Fibroblast of lung (primary cell): ENCODE measurements around the gene PHLDB1.

Experiments used
- EZH2 ChIP-seq: IDR thresholded peaks from 2 replicates; pipeline ENCODE4 v1.5.1; 2012; ENCODE audit warnings: low read length, control low read depth, mild to moderate bottlenecking; ENCODE audit errors: missing control alignments
- TF ChIP-seq, protein P1 (sequence below), 2 donors: IDR thresholded peaks in 1 of 2; conservative IDR thresholded peaks in 1 of 2; 1 replicate in 1 of 2; 2 replicates in 1 of 2; pipeline ENCODE4 v1.5.1; 2011 to 2012; ENCODE audit warnings: low read length in 2 of 2, control low read depth in 1 of 2, inconsistent platforms in 1 of 2, low read depth in 1 of 2, mild to moderate bottlenecking in 1 of 2

- TF ChIP-seq, protein P1, sequence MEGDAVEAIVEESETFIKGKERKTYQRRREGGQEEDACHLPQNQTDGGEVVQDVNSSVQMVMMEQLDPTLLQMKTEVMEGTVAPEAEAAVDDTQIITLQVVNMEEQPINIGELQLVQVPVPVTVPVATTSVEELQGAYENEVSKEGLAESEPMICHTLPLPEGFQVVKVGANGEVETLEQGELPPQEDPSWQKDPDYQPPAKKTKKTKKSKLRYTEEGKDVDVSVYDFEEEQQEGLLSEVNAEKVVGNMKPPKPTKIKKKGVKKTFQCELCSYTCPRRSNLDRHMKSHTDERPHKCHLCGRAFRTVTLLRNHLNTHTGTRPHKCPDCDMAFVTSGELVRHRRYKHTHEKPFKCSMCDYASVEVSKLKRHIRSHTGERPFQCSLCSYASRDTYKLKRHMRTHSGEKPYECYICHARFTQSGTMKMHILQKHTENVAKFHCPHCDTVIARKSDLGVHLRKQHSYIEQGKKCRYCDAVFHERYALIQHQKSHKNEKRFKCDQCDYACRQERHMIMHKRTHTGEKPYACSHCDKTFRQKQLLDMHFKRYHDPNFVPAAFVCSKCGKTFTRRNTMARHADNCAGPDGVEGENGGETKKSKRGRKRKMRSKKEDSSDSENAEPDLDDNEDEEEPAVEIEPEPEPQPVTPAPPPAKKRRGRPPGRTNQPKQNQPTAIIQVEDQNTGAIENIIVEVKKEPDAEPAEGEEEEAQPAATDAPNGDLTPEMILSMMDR (conservative IDR thresholded peaks at IDR 0.05 in 1 of 2, IDR thresholded peaks at IDR 0.05 in 1 of 2; ENCODE audit: low read depth in 1 of 2, low read length in 2 of 2): no peak
- TF ChIP-seq EZH2: no peak
Observed at GRCh38 chr11:118625976-118626375, 18.6 kb downstream of the PHLDB1 start.
